Measurements from ENCODE around the gene SLC25A1. TPM values are rescaled to one million over a fixed set of nuclear protein-coding genes. Genes with fewer than 3 reads are reported as not detected.
A peak's percentile ranks its signal among the peaks of the same experiment; 100 is the strongest.

Gene SLC25A1
- total and polyA plus RNA-seq, 2 donors (not counting 1 experiment from before 2014, with no cell fraction given), result 41.3 to 47.7 TPM

GRCh38 chr22:19180234-19180633 is 1.7 kb upstream of the SLC25A1 start:
- Mint-ChIP-seq H3K27ac (no peak overlapping the region), H3K4me1 (peaks cover 22% of the 10 kb centered on the region), H3K4me3 (no peak overlapping the region), H3K9me3 (ENCODE audit: insufficient read depth) (no peaks in the 10 kb centered on the region), H3K27me3 (no peaks in the 10 kb centered on the region)
- ChIA-PET CTCF (interaction anchor here (0.9 to 4.4 kb wide), 10 partner anchors 36 to 452 kb away, joined by 3 to 27 read pairs (median 4); partner anchors contain the start of gene ESS2), POLR2A (interaction anchor here (1.7 kb wide), 1 partner anchor 252 kb away, joined by 8 read pairs; the partner anchor contains the start of genes HIRA and MRPL40)
- Histone ChIP-seq H3K4me2 (replicated peaks; ENCODE audit: low read depth, low read length, poor library complexity, severe bottlenecking) (no peak overlapping the region), H3K9me3 (ENCODE audit: control extremely low read depth in 1 of 3, control insufficient read depth in 2 of 3, insufficient read depth in 1 of 3, low read length in 2 of 3) (peaks cover 0 to 3% (median 0%) of the 10 kb centered on the region in 3 donors), H4K20me1 (ENCODE audit: control insufficient read depth, insufficient read depth, low read length, poor library complexity, severe bottlenecking) (peaks cover 20% of the 10 kb centered on the region), H3K79me2 (ENCODE audit: control insufficient read depth, insufficient read depth, low read length) (peaks cover 10% of the 10 kb centered on the region), H3K27ac (ENCODE audit: low read length in 2 of 2) (no peak overlapping the region), H2AFZ (ENCODE audit: insufficient read depth, low read depth, low read length, poor library complexity, severe bottlenecking) (no peak overlapping the region), H3K4me3 (ENCODE audit: control extremely low read depth in 1 of 5, extremely low read depth in 1 of 5, insufficient read depth in 1 of 5, low read depth in 2 of 5, low read length in 4 of 5) (no peak overlapping the region), H3K36me3 (replicated peaks in 1 of 2; ENCODE audit: control extremely low read depth in 1 of 2, control insufficient read depth in 1 of 2, extremely low read depth in 1 of 2, insufficient read depth in 2 of 2, low read length in 1 of 2) (peaks cover 0 to 4% of the 10 kb centered on the region in 2 experiments), H3K9ac (ENCODE audit: low read length) (no peak overlapping the region), H3K27me3 (replicated peaks in 1 of 4; ENCODE audit: control extremely low read depth in 1 of 4, control insufficient read depth in 3 of 4, insufficient read depth in 4 of 4, low read length in 3 of 4) (no peaks in the 10 kb centered on the region), H3K4me1 (ENCODE audit: control insufficient read depth in 2 of 2, insufficient read depth in 2 of 2, low read length in 2 of 2) (peaks cover 7 to 27% of the 10 kb centered on the region in 2 donors)
- ATAC-seq (ENCODE audit: low read depth) (no peak), DNase-seq (no peak)
- over 99% methylated on average over 9 of the region's 9 CpGs for WGBS (ENCODE audit: insufficient coverage)
- intact Hi-C loops (cut with micrococcal nuclease), result no loop called here
- TF ChIP-seq EZH2 (IDR thresholded peaks at IDR 0.05; ENCODE audit: borderline replicate concordance, insufficient read depth, low read depth, low read length, poor library complexity, severe bottlenecking) (no peak), CTCF (IDR thresholded peaks at IDR 0.05) (no peak)

DNA sequence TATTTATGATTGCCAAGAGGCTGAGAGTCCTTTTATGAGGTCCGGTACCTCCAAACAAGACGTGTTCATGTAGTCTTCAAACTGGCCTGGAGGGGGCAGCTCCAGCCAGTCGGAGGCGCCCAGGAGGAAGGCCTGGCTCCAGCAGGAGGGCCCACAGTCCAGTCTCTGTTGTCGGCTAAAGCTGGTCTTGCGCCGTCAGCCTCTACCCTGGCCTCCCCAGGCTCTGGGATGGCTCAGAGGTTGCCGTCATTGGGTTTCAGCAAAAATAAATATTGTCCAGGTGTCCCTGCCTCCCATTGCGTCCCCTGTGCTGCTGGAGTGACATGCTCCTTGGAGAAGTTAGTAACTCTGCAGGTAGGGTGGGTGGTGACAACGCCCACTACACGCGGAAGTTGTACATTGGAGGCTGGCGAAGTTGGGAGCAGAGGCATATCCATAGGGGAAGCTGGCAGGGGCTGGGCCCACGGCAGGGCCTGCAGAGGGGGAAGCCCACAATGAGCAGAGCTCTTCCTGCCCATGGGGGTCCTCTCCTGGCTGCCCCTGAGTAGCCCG is 1.0 kb upstream of the SLC25A1 start:
- H3K4me2 ChIP-seq (replicated peaks; ENCODE audit: low read depth, low read length, poor library complexity, severe bottlenecking), result peak overlapping the region; percentile 82
- H3K27me3 Mint-ChIP-seq, result no peaks in the 10 kb centered on the region
- CTCF ChIA-PET, result interaction anchor here (0.5 to 4.4 kb wide), 17 partner anchors 33 to 452 kb away, joined by 3 to 27 read pairs (median 4); partner anchors contain the start of gene ESS2
- TF ChIP-seq CTCF (IDR thresholded peaks at IDR 0.05) (peak; percentile 76), EZH2 (IDR thresholded peaks at IDR 0.05; ENCODE audit: borderline replicate concordance, insufficient read depth, low read depth, low read length, poor library complexity, severe bottlenecking) (no peak)
- H3K4me3 Mint-ChIP-seq, result peak overlapping the region; percentile 87
- peak overlapping the region; percentile 18 to 76 (median 66) for H3K4me3 ChIP-seq (ENCODE audit: control extremely low read depth in 1 of 5, extremely low read depth in 1 of 5, insufficient read depth in 1 of 5, low read depth in 2 of 5, low read length in 4 of 5)
- ATAC-seq (ENCODE audit: low read depth) (peak; percentile 39), DNase-seq (peak; percentile 76)
- peak overlapping the region; percentile 71 for H3K9ac ChIP-seq (ENCODE audit: low read length)
- H2AFZ ChIP-seq (ENCODE audit: insufficient read depth, low read depth, low read length, poor library complexity, severe bottlenecking), result peak overlapping the region; percentile 78
- intact Hi-C loops (cut with micrococcal nuclease), result loop anchor here (1.0 to 2.0 kb wide), 6 partner anchors 111 to 1119 kb away; partner anchors contain the start of genes CDC45, CLTCL1, MRPL40 and UFD1
- peaks cover 13 to 33% of the 10 kb centered on the region in 2 donors for H3K4me1 ChIP-seq (ENCODE audit: control insufficient read depth in 2 of 2, insufficient read depth in 2 of 2, low read length in 2 of 2)
- WGBS (ENCODE audit: insufficient coverage), result 37% methylated on average over 15 of the region's 15 CpGs
- no peaks in the 10 kb centered on the region for H3K9me3 Mint-ChIP-seq (ENCODE audit: insufficient read depth)
- peaks cover 0 to 3% (median 0%) of the 10 kb centered on the region in 3 donors for H3K9me3 ChIP-seq (ENCODE audit: control extremely low read depth in 1 of 3, control insufficient read depth in 2 of 3, insufficient read depth in 1 of 3, low read length in 2 of 3)
- POLR2A ChIA-PET, result interaction anchor here (0.5 to 1.9 kb wide), 5 partner anchors 35 to 1183 kb away, joined by 3 to 8 read pairs (median 6); partner anchors contain the start of genes ESS2, HIRA and MRPL40
- peak overlapping the region in 1 of 2 donors; percentile 58 for H3K27ac ChIP-seq (ENCODE audit: low read length in 2 of 2)
- H3K27ac Mint-ChIP-seq, result peak overlapping the region; percentile 89
- H4K20me1 ChIP-seq (ENCODE audit: control insufficient read depth, insufficient read depth, low read length, poor library complexity, severe bottlenecking), result peaks cover 26% of the 10 kb centered on the region
- no peaks in the 10 kb centered on the region for H3K27me3 ChIP-seq (replicated peaks in 1 of 4; ENCODE audit: control extremely low read depth in 1 of 4, control insufficient read depth in 3 of 4, insufficient read depth in 4 of 4, low read length in 3 of 4)
- peaks cover 0 to 4% of the 10 kb centered on the region in 2 experiments for H3K36me3 ChIP-seq (replicated peaks in 1 of 2; ENCODE audit: control extremely low read depth in 1 of 2, control insufficient read depth in 1 of 2, extremely low read depth in 1 of 2, insufficient read depth in 2 of 2, low read length in 1 of 2)
- H3K79me2 ChIP-seq (ENCODE audit: control insufficient read depth, insufficient read depth, low read length), result peaks cover 12% of the 10 kb centered on the region
- peaks cover 29% of the 10 kb centered on the region for H3K4me1 Mint-ChIP-seq
